ENCODE results near the gene ADGRL3.

DNA sequence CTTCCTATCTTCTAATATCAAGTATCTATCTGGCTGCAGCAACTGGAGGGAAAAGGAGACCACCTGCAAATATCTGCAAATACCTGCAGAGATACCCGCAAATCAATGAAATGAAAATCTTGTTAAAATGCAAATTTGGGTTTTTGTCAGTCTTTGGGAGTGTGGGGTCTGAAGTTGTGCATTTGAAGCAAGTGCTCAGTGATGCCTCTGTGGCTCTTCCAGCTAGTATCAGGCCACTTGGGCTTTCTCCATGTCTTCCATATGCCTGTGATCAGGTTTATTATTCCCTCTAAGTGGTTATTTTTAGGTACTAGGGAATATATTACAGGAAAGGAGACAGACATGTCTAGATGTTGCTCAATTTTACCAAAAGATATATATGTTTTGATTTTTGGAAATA is 880.3 kb downstream of the ADGRL3 start:
- TF ChIP-seq CTCF (conservative IDR thresholded peaks at IDR 0.05 in 1 of 2, IDR thresholded peaks at IDR 0.05 in 1 of 2; ENCODE audit: low read depth in 1 of 2, low read length in 2 of 2) = no peak
- no peak for TF ChIP-seq EZH2 (IDR thresholded peaks at IDR 0.05; ENCODE audit: low read length, missing control alignments)
